Epithelial cell of proximal tubule (primary cell): ENCODE data around the gene SCD5. TPM values are rescaled to one million over a fixed set of nuclear protein-coding genes. Genes with fewer than 3 reads are reported as not detected.

Experiments used
- DNase-seq: peaks from one replicate; pipeline ENCODE4 v3.0.0-alpha.2; 2011; ENCODE audit warnings: low read depth
- H3K4me3 ChIP-seq: 2 replicates; pipeline ENCODE4 v1.5.1; 2011; ENCODE audit warnings: low read depth, mild to moderate bottlenecking, low read length
- total RNA-seq: library from RNA; depleted of rRNA; stranded (reverse); fragments of >200 nt; gene quantifications from 2 replicates; pipeline ENCODE4 v1.2.3, GENCODE V29; 2015
- TF ChIP-seq, protein P1 (sequence below): conservative IDR thresholded peaks from 2 replicates; pipeline ENCODE4 v1.5.1; 2012; ENCODE audit warnings: low read depth, mild to moderate bottlenecking, low read length

Gene SCD5
- total RNA-seq, 1 donor from 2014 or later, result 22.7 TPM

DNA sequence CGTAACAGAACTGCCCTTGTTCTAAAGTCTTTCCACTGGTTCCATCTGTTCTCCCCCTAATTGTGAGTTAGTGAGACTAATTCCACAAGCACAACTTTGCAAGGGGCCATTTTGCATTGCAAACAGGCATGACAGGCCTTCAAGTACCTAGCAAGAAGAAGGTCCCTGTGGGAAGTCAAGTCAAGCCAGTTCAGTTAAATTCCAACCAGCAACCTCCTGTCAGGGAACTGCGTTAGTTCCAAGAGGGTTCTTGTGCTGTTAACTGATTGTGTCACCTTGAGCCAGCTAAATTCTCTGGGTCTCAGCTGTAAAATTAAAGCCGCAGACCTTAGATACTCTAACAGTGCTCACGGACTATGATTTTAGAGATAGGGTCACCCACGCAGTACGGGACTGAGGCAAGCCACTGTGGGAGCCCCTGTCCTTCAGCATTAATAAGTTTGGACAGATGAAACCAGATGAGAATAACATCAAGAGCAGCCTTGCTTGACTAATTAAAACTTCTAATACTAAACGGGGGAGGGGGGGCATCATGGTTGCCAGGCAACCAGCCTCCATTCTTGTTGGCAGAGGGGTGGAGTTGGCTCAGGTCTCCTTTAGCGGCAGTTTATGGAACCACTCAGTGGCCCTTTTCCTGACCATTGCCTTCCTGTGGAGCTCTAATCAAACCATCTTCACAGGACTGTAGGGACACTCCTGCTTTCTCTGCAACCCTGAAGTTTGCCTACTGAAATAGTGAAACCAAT, 212.7 kb downstream of the SCD5 start:
- no peak overlapping the region for H3K4me3 ChIP-seq
- TF ChIP-seq, protein P1, sequence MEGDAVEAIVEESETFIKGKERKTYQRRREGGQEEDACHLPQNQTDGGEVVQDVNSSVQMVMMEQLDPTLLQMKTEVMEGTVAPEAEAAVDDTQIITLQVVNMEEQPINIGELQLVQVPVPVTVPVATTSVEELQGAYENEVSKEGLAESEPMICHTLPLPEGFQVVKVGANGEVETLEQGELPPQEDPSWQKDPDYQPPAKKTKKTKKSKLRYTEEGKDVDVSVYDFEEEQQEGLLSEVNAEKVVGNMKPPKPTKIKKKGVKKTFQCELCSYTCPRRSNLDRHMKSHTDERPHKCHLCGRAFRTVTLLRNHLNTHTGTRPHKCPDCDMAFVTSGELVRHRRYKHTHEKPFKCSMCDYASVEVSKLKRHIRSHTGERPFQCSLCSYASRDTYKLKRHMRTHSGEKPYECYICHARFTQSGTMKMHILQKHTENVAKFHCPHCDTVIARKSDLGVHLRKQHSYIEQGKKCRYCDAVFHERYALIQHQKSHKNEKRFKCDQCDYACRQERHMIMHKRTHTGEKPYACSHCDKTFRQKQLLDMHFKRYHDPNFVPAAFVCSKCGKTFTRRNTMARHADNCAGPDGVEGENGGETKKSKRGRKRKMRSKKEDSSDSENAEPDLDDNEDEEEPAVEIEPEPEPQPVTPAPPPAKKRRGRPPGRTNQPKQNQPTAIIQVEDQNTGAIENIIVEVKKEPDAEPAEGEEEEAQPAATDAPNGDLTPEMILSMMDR, result no peak
- DNase-seq, result no peak

DNA sequence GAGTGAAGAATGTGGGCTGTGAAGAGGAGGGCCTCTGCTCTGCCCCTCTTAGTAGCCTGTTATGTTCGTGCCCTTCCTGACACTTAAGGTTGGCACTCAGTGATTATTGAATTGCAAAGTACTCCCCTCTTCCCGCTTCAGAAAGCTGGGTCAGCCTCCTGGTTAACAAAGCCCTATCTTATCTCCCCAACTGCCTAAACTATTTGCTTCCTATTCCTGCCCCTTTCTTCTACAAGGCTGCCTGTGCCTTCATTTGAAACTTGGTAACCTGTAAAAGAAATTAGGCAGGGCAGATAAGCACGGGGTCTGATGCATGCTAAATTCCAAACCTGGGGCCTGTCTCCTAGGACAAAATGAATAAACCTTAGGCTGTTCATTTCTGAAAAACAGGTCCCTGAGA, 213.7 kb downstream of the SCD5 start:
- TF ChIP-seq, protein P1, result no peak
- no peak overlapping the region for H3K4me3 ChIP-seq
- DNase-seq, result no peak

DNA sequence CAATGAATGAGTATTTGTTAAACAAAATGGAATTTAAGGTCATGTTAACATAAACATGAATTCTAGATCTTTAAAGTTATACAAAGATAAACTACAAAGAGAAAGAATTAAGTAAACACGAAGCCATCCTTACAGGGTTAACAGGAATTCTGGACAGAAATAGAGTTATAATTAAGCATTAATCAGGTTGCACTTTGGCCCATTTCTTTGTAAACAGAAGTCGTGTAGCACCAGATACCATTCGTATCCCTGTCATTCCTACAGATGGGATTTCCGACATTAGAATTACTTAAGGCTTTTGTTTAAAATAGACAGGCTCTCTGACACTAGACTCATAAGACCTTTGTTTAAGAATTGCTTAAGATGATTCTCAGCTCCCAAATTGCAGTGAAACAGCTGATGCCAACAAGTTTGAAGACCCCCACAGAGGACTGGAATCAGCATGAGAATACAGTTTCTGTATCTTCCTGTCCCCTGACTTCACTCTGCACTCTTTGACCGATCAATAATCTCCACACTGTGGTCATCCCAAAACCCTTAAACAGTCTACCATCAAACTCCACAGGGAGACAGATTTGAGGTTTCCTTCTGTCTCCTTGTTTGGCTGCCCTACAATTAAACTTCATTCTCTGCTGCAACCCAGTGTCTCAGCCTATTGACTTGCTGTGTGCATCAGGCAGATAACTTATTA, 214.6 kb downstream of the SCD5 start:
- TF ChIP-seq, protein P1, result no peak
- no peak for DNase-seq
- no peak overlapping the region for H3K4me3 ChIP-seq

DNA sequence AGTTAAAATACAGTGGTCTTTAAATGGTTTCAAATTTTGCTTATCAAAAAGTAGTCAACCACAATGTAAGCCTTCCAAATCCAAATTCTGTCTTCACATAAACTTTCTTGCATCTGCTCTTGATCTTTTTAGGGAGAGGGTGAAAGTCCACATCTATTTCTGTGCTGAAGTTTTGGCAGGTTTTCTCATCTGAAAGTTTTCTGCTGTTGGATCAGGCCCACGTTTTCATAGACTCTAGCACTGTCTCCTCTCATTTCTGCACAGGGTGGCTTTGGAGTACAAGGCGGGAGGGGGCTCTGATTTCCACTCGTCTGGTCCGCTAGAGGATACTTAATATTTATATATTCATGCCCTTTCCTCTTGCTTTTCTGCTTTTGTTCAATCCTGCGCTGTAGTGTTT, 218.7 kb downstream of the SCD5 start:
- no peak overlapping the region for H3K4me3 ChIP-seq
- TF ChIP-seq, protein P1, result no peak
- no peak for DNase-seq

Other genes with a start within 250 kb of the SCD5 start
- 0.36 and 2.9 TPM in 2 replicates for gene TMEM150C, start 236.8 kb downstream of the SCD5 start, total RNA-seq
- gene SEC31A, start 92.4 kb upstream of the SCD5 start, total RNA-seq, result 77.0 and 98.8 TPM in 2 replicates
- gene THAP9, start 101.9 kb upstream of the SCD5 start, total RNA-seq, result 2.5 and 3.0 TPM in 2 replicates
- 8.4 and 14.7 TPM in 2 replicates for gene LIN54, start 212.0 kb upstream of the SCD5 start, total RNA-seq
- 27.0 and 68.5 TPM in 2 replicates for gene COPS4, start 236.4 kb upstream of the SCD5 start, total RNA-seq